HG02938 (cell line): ENCODE measurements around the gene ERBB4.
"Not testable (repeated sequence)": the region's sequence is repeated elsewhere in the genome, so short reads cannot be mapped to it uniquely, and the experiment has no call there.

Experiments used
- ATAC-seq: cut with Tn5 transposase; IDR thresholded peaks from one replicate; pipeline ENCODE4 v1.9.1; 2021; ENCODE audit warnings: mild to moderate bottlenecking, moderate library complexity; ENCODE audit not compliant: unreplicated experiment

Gene ERBB4

DNA sequence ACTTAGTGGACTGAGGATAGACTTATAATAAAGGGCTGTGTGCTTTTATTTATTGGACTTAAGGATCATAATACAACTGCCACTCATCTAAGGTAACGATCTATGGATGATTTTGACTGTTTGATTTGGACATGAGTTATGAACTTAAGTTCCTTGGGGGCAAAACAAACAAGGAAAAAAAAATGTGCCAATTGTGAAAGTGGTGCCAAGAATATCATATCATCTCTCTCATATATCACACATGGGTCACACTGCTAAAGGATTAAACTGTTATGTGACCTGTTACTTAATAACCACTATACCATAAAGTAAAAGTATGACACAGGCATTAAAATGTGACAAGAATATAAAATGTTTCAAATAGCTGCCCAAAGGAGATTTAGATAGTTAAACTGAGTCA is 886.3 kb downstream of the ERBB4 start:
- no peak for ATAC-seq

DNA sequence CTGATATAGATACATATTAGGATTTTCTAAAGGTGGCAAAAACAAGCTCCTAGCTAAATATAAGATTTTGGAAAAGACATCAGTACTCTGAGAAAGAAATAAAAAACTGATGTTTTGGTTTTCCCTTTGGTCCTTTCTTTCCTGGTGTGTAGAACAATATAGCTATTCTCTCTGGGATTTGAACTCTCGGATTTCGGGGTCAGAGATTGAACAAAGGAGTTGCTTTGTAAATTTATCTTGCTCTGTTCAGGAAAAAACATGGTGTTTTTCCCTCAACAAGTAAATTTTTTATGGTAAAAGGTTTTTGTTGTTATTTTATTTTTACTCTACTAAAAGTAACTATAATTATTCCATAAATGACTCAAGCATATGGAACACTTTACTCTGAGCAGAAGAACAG is 889.3 kb downstream of the ERBB4 start:
- no peak for ATAC-seq

DNA sequence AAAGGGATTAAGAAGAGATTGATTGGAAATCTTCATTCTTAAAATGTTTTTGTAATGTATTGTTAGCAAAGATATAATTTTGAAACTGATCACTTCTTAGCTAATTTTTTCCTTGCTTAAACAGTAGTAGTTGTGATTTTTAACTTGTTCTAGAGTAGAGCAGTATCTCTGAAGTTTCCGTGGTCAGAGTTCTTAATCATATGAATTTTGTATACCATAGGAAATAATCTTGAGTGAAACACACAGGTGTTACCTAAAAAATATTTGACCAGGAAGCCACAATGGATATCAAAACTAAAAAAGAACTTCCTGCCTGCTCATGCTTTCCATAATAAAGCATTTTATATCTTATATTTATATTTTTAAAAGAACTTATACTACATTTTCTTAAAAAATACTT is 907.1 kb downstream of the ERBB4 start:
- ATAC-seq: no peak

DNA sequence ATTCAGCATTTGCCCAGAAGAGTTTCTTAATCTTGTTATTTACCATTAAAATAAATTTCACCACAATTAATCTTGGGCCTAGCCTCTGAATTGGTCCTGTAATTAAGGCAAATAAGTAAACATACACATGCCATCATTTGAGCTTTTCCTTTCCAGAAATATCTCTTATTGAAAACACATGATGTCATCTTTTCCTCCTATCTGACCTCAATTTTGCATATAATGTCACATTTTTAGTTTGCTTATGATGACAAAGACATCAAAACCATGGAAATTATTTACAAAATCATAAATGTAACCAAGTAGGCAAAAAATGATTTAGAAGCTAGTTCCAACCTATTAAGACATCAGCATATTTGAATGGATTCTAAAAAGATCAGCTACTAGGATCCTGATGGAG is 915.5 kb downstream of the ERBB4 start:
- ATAC-seq: no peak

DNA sequence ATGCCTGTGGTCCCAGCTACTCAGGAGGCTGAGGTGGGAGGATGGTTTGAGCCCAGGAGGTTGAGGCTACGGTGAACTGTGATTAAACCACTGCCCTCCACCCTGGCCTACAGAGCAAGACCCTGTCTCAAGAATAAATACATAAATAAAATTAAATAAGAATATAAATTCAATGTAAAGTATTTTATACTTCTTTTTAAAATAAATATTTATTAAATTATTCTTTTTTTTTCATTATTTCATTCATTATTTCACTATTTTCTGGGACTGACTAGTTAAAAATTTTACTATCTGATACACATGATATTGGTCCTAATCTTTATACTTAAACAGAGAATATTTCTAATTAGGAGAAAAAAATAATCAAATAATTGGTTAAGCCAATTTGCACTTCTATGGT is 917.6 kb downstream of the ERBB4 start:
- ATAC-seq: no peak

DNA sequence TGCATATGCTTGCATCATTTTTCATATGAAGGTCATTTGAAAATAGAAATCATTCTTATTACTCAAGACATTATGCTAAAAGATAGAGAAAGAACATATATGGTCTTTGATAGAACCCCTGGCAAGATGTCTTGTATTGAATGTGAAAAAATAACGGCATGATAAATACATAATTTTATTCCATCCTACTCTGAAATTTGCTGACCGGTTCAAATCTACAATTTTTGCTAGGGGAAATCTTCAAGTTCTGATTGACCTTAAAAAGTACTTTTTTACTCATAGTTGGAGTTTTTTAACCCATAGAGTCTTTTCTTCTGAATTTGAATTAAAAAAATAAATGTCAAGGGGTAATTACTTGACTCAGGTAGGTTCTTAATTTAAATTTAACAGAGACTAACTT is 920.8 kb downstream of the ERBB4 start:
- no peak for ATAC-seq

DNA sequence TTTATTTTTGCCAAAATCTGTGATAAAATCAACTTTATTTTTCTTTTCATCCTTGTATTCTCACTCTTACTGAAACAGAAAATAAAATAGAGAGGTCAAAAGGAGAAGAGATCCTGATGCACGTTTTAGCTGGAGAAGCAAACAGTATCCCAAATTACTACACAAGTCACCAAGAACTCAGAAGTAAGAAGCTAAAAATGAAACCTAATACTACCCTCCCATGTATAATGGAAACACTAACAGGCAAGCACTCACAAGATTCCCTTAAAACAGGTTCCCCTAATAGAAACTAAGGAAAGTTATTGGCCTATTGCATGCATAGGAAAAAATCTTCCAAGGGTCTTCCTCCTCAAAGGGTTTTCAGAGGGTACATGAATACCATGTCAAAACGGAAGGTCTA is 927.0 kb downstream of the ERBB4 start:
- no peak for ATAC-seq

DNA sequence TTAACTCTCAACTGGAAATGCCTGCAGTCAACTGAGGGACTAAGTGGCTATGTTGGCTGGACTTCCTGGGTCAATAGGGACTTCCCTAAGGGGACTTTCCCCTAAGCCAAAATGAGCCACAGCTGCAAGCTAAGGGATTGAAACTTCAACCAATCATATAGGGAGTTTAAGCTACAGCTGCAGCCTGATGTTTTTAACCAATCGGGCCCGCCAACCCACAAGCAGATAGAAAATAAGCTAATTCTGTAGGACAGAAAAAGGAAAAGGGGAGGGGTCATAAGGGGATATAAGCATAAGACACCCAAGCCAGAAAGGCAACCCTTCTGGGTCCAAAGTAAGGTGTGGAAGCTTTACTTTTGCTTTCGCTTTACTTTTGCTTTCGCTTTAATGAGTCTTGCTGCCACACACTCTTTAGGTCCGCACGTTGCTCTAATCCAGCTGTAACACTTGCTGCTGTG is 927.5 kb downstream of the ERBB4 start:
- no peak for ATAC-seq

DNA sequence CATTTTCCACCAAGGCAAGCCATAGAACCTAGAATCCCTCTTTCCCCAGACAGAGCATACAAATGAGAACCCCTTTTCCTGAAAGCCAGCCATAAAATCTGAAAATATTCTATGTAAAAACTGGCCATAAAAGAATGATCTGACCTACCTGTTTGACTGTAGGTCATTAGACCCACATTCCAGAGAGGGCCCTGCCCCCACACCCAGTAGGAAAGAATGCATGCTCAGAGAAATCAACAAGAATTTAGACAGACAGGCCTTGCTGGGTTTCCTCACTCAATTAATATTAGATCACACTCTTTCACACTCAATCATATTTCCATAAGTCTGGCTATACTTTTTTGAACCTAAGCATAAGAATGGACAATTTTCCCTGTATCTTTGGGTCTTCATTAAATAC is 929.5 kb downstream of the ERBB4 start:
- ATAC-seq: no peak

DNA sequence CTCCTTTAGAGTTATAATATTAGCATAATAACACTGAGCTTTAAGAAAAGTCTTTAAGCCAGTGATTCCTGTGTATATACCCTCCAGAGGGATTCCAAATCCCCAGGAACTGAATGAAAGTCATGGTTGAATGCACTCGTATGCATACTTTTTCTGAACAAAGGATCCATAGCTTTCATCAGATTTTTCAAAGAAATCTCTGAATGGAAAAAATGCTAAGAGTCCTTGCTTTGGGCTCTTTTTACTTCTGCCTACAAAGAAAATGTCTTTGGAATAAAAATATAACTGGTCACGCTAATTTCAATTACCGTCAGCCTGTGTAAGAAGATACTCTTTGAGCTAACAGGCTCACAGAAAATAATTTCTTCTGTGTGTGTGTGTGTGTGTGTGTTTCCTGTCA is 939.5 kb downstream of the ERBB4 start:
- no peak for ATAC-seq

DNA sequence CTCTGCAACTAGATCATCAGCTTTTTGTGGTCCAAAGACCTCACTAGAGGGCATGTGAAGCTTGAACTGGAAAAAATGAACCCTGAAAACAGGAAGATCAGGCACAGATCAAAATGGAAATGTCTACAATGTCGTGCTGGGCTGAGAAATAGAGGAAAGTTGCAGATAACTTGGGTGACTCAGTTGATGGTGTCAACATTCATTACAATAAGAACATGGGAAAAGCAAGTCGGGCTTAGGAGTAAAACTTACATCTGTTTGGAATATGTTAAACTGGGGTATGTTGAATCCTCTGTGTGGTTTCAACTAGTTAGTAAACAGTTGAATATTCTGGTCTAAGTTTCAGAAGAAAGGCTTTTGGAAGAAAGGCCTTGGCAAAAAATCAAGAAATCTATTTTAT is 940.4 kb downstream of the ERBB4 start:
- no peak for ATAC-seq

DNA sequence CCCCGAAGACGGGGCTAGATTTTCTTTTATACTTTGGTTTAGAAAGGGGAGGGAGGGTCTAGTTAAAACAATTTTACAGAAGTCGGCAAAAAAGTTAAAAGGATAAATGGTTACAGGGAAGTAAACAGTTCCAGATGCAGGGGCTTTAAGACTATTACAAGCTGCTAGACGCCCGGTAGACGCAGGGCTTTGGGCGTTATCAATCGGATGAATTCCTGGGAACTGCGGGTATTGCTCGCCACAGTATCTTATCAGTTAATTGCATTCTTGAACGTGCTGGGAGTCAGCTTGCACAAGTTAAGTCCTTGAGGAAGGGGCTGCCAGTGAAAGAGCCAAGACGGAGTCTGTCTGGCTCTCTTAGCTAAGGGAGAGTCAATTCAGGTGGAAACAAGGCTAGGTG is 946.6 kb downstream of the ERBB4 start:
- ATAC-seq: not testable (repeated sequence)

DNA sequence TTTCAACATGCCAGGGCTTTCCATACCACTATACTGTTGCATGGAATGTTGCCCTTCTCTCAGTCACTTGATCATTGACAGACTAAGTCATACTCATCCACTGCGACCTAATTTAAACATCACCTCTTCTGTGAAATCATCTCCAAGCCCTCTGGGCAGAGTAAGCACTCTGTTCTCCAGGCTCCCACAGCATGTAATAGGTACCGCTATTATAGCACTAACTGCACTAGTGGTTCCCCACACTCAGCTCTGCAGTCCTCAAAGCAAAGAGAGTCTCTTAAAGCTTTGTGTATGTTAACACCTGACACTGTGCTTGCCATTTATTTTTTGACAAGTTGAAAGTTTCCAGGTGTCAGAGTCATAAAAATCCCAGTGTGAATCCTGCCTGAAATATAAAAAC is 947.2 kb downstream of the ERBB4 start:
- no peak for ATAC-seq

DNA sequence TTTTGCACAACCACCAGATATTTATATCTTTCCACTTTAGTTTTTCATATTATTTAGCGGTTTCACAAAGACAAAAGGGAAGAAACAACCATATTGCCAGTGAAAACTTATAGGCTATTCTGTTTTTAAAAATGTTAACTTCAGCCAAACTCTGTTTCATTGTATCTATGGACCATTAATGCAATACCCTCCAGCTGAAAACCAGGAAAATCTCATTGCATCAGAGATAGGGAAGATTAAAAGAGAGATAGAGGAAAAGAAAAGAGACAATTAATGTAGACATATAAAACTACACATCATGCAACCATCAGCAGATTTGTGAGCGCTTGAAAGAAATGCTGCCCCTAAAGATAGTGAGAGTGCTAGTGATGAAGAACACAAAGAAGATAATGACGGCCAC is 970.2 kb downstream of the ERBB4 start:
- no peak for ATAC-seq

DNA sequence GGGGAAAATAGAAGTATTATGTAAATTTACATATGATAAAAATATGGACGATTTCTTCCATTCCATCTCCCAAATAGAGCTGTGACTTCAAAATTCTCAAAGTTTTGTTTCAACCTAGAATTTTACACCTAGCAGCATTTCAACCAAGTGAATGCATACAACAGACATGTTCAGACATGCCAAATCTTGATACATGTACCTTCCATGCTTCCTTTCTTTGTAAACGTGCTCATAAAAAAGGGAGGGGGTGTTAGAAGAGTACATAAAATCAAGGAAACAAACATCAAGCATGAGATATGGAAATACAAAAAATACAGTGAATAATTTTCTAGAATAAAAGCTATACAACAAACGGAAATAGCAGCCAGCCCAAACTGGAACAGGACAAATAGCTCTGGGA is 974.2 kb downstream of the ERBB4 start:
- no peak for ATAC-seq

DNA sequence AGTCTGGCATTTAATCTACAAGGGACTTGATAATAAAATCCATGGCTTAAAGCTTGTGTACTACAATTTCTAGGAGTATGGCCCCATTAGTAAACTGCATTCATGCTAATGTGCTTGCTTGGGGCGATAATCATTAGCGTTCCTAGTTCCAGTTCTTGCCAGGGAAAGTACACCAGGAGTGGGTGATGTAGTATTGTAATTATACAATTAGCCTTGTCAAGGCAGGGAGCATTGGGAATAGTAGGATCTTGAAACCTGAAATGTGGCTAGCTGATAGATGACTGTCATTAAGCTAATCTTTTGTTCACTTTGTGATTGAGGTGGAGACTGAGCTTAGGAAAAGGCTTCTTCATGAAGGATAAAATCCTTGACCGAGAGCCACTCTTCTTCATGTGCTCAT is 993.0 kb downstream of the ERBB4 start:
- no peak for ATAC-seq

DNA sequence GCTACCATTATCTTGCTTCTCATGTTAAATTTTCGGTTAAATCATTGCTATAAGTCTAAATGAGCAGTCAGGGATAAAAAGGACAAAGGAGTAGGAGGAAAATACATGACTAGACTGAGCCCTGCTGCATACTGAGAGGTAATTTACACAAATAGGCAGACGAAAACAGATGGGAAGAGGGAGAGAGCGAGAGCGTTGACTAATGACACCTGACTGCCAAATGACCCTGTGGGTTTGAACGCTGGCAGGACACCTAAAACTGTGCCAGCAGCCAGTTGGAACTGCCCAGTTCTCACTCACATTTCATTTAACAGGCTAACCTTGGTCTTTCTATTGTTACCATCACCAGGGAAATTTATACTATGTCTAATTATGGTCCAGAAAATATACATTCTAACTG is 1004.0 kb downstream of the ERBB4 start:
- ATAC-seq: no peak

DNA sequence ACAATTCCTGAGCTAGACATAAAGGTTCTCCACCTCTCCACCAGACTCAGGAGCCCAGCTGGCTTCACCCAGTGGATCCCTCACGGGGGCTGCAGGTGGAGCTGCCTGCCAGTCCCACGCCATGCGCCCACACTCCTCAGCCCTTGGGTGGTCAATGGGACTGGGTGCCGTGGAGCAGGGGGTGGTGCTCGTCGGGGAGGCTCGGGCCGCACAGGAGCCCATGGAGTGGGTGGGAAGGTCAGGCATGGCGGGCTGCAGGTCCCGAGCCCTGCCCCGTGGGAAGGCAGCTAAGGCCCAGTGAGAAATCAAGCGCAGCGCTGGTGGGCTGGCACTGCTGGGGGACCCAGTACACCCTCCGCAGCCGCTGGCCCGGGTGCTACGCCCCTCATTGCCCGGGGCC is 1014.4 kb downstream of the ERBB4 start:
- not testable (repeated sequence) for ATAC-seq

DNA sequence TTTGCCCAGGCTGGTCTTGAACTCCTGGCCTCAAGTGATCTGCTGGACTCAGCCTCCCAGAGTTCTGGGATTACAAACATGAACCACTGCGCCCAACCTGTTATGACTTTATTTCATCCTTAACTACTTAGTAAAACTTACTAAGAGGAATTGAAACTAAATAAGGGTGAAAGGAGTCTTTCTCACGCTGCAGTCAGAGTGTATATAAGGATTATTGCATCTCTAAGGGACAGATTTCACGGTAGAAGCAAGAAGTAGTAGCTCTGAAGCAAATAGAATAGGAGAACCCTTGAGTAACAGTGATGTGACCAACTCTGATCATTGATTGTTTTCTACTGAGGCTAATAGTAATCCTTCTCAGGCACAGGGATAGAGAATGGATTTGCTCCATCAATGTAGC is 1022.1 kb downstream of the ERBB4 start:
- no peak for ATAC-seq

DNA sequence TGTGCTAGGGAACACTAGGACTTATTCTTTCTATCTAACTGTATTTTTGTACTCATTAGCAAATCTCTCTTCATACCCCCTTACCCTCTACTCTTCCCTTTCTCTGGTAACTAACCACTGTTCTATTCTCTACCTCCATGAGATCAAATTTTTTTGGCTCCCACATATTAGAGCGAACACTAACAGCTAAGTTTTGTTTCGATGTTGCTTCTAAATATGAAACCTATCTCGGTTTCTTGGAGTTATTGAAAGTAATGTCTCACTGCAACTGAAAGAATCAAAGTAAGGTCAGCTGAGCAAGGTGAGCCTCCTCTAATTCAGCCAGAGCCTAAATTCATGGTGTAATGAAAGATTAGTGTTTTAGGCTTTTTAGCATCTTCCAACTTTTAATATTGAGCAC is 1024.6 kb downstream of the ERBB4 start:
- ATAC-seq: no peak

DNA sequence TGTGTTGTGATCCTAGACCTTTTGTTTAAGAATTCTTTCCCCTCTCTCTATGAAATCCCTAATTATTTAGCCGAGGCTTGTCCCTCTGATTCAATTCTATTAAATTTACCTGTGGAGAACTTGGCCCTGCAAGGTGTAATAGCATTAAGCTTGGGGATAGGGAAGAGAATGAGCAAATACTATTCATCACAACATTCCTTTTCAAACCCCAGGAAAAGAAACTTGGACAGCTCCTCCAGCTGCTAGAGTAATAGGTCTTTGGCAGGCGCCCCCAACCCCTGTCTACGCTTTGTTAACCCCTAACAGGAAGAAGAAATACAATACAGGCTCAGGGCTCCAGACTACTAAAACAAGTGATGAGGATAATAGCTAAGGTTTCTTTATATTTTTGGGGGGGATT is 1025.2 kb downstream of the ERBB4 start:
- no peak for ATAC-seq

DNA sequence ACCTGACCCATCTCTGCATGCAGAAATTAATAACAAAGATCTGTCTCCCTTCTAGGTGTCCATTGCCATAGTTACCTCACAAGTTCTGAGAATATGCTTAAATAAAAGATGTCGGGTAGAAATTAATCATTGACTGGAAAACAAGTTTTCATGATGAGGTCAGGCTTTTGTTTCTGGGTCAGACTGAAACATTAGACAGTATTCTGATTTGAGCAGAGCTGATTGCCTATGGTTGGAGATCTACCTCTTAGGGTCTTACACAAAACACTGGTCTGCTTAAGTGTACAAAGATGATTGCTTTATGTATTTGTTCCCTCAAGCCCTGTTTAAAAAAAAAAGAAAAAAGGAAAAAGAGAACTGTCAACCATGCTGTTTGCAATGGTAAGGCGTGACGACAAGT is 1025.8 kb downstream of the ERBB4 start:
- ATAC-seq: no peak

DNA sequence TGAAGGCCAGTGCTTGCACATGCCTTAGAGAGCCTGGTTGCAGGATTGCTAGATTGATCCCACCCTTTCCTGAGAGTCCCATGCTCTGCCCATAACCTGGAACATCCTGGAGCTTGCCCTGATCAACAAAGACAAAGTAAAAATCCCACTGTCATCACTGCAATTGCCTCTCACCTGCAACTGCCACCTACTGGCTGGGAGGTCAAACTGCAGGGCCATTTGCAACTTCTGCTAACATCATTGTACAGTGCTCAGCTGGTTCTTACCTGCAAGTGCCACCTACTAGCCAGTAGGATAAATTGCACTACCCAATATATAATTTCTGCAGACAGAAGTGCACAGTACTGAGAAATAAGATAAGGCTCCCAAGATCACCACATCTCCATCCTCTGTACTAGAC is 1034.7 kb downstream of the ERBB4 start:
- ATAC-seq: no peak

DNA sequence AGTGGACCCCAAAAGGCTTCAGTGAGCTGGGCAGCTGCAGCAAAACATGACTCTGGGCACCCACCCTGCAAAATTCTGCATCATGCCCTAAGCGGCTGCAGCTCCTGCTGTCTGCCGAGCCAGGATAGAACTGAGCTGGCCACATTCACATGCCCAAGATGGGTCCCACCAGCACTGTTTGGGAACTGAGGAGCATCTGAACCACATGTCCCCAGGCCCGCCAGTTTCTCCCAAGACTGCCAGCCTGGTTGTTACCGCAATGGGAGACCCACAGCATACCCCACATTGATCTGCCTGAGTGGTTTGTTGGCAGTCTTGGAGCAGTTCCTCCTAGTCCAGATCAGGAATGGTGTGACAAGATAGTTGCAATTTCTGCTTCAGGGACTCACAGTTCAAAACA is 1035.4 kb downstream of the ERBB4 start:
- ATAC-seq: no peak
